WTC11 (cell line): ENCODE results near the gene GALNT7. TPM values are rescaled to one million over a fixed set of nuclear protein-coding genes. Genes with fewer than 3 reads are reported as not detected.

Source experiments
- ATAC-seq: fragments of 200-7000 bp; cut with Tn5 transposase; 2 replicates; pipeline ENCODE4 v1.10.0; 2021; ENCODE audit warnings: mild to moderate bottlenecking, moderate library complexity
- CTCF ChIA-PET: fragments of 300-600 bp; sonication (Branson Sonifier 250); formaldehyde crosslinking; loops from one replicate; lab custom pipeline; 2021; ENCODE audit warnings: antibody characterized with exemption; lab: Charles Lee
- POLR2A ChIA-PET: fragments of 350-600 bp; sonication (Branson Sonifier 250); formaldehyde crosslinking; loops from one replicate; lab custom pipeline; 2021; ENCODE audit warnings: antibody characterized with exemption; lab: Charles Lee
- DNase-seq: peaks from one replicate; pipeline ENCODE4 v3.0.0; 2021; ENCODE audit warnings: low spot score
- H3K27ac Mint-ChIP-seq: 2 replicates; pipeline ENCODE4 v1.8.0; 2021; ENCODE audit warnings: mixed read lengths
- H3K27me3 Mint-ChIP-seq: 2 replicates; pipeline ENCODE4 v1.8.0; 2021; ENCODE audit warnings: low read depth, mild to moderate bottlenecking, moderate library complexity, mixed read lengths
- H3K36me3 Mint-ChIP-seq: 2 replicates; pipeline ENCODE4 v1.8.0; 2021; ENCODE audit warnings: mixed read lengths
- H3K4me1 Mint-ChIP-seq: 2 replicates; pipeline ENCODE4 v1.8.0; 2022; ENCODE audit warnings: mixed read lengths
- H3K4me3 Mint-ChIP-seq: 2 replicates; pipeline ENCODE4 v1.8.0; 2021; ENCODE audit warnings: mild to moderate bottlenecking, moderate library complexity, mixed read lengths
- H3K9me3 Mint-ChIP-seq: 2 replicates; pipeline ENCODE4 v1.8.0; 2021; ENCODE audit warnings: mixed read lengths
- AFF4 ChIP-seq: sonication (generic); formaldehyde crosslinking; IDR thresholded peaks from 2 replicates; pipeline ENCODE4 v1.8.1; 2023; ENCODE audit warnings: mild to moderate bottlenecking, missing genetic modification reagents, borderline replicate concordance
- ATF2 ChIP-seq: sonication (generic); formaldehyde crosslinking; IDR thresholded peaks from 2 replicates; pipeline ENCODE4 v1.8.1; 2022; ENCODE audit warnings: low read depth, missing genetic modification reagents, borderline replicate concordance
- CDX4 ChIP-seq: fragments of 250-450 bp; sonication (Bioruptor Pico); IDR thresholded peaks from 2 replicates; pipeline ENCODE4 v1.9.0; 2021; ENCODE audit warnings: moderate library complexity, mild to moderate bottlenecking, inconsistent platforms, borderline replicate concordance
- E2F1 ChIP-seq: sonication (generic); formaldehyde crosslinking; IDR thresholded peaks from 2 replicates; pipeline ENCODE4 v1.8.0; 2022; ENCODE audit warnings: mild to moderate bottlenecking, missing genetic modification reagents
- ETV6 ChIP-seq: sonication (generic); formaldehyde crosslinking; IDR thresholded peaks from 2 replicates; pipeline ENCODE4 v1.8.1; 2022; ENCODE audit warnings: mild to moderate bottlenecking, missing genetic modification reagents
- FOXP4 ChIP-seq: sonication (generic); formaldehyde crosslinking; IDR thresholded peaks from 2 replicates; pipeline ENCODE4 v1.8.0; 2022; ENCODE audit warnings: mild to moderate bottlenecking, missing genetic modification reagents
- GTF2I ChIP-seq: fragments of 250-450 bp; sonication (Bioruptor Pico); conservative IDR thresholded peaks from 2 replicates; pipeline ENCODE4 v1.4.0; 2021; ENCODE audit warnings: mild to moderate bottlenecking
- HMGXB4 ChIP-seq: sonication (generic); formaldehyde crosslinking; IDR thresholded peaks from 2 replicates; pipeline ENCODE4 v1.8.1; 2023; ENCODE audit warnings: mild to moderate bottlenecking, moderate library complexity, missing genetic modification reagents
- IRF2 ChIP-seq: sonication (generic); formaldehyde crosslinking; IDR thresholded peaks from 2 replicates; pipeline ENCODE4 v1.8.0; 2022; ENCODE audit warnings: low read depth, missing genetic modification reagents, borderline replicate concordance
- JAZF1 ChIP-seq: fragments of 250-450 bp; sonication (Bioruptor Pico); IDR thresholded peaks from 2 replicates; pipeline ENCODE4 v1.9.0; 2021; ENCODE audit warnings: moderate library complexity, mild to moderate bottlenecking, inconsistent platforms
- MLX ChIP-seq: sonication (generic); formaldehyde crosslinking; IDR thresholded peaks from 2 replicates; pipeline ENCODE4 v1.8.1; 2023; ENCODE audit warnings: mild to moderate bottlenecking, missing genetic modification reagents, moderate library complexity
- MXD4 ChIP-seq: fragments of 250-450 bp; sonication (Bioruptor Pico); IDR thresholded peaks from 2 replicates; pipeline ENCODE4 v1.8.0; 2021; ENCODE audit warnings: mild to moderate bottlenecking, moderate library complexity, borderline replicate concordance
- NFE2L1 ChIP-seq: sonication (generic); formaldehyde crosslinking; IDR thresholded peaks from 2 replicates; pipeline ENCODE4 v1.8.1; 2023; ENCODE audit warnings: missing genetic modification reagents
- NR1H2 ChIP-seq: sonication (generic); formaldehyde crosslinking; IDR thresholded peaks from 2 replicates; pipeline ENCODE4 v1.9.0; 2021; ENCODE audit warnings: mild to moderate bottlenecking, moderate library complexity, missing genetic modification reagents
- OVOL2 ChIP-seq: fragments of 250-450 bp; sonication (Bioruptor Pico); IDR thresholded peaks from 2 replicates; pipeline ENCODE4 v1.9.0; 2021; ENCODE audit warnings: mild to moderate bottlenecking, borderline replicate concordance
- SMAD3 ChIP-seq: sonication (generic); formaldehyde crosslinking; IDR thresholded peaks from 2 replicates; pipeline ENCODE4 v1.8.0; 2022; ENCODE audit warnings: missing genetic modification reagents, mild to moderate bottlenecking, borderline replicate concordance
- TCF7 ChIP-seq: sonication (generic); formaldehyde crosslinking; IDR thresholded peaks from 2 replicates; pipeline ENCODE4 v1.8.0; 2022; ENCODE audit warnings: mild to moderate bottlenecking, low read depth, missing genetic modification reagents, moderate library complexity
- TP53 ChIP-seq: sonication (generic); formaldehyde crosslinking; IDR thresholded peaks from 2 replicates; pipeline ENCODE4 v1.8.1; 2023; ENCODE audit warnings: mild to moderate bottlenecking, missing genetic modification reagents
- ZNF232 ChIP-seq: sonication (generic); formaldehyde crosslinking; IDR thresholded peaks from 2 replicates; pipeline ENCODE4 v1.8.0; 2022; ENCODE audit warnings: mild to moderate bottlenecking, missing genetic modification reagents
- ZNF317 ChIP-seq: sonication (generic); formaldehyde crosslinking; IDR thresholded peaks from 2 replicates; pipeline ENCODE4 v1.8.1; 2023; ENCODE audit warnings: low read depth, mild to moderate bottlenecking, moderate library complexity, missing genetic modification reagents, borderline replicate concordance
- total RNA-seq: library from RNA; stranded (reverse); gene quantifications from 3 replicates; pipeline ENCODE4 v1.2.3, GENCODE V29; 2021

Gene GALNT7
- total RNA-seq, 1 experiment from 2014 or later, result 86.9 TPM

GRCh38 chr4:173176010-173176409 lies 7.4 kb downstream of the GALNT7 start:
- 0 out of 2 replicates have a peak, but pooled peaks have one; percentile 10 for ATAC-seq
- Mint-ChIP-seq H3K27me3 (no peaks in the 10 kb centered on the region), H3K4me3 (no peak overlapping the region), H3K27ac (0 out of 2 replicates have a peak overlapping the region, but pooled peaks have one; percentile 51), H3K4me1 (peaks cover 77% of the 10 kb centered on the region), H3K9me3 (no peaks in the 10 kb centered on the region), H3K36me3 (no peaks in the 10 kb centered on the region)
- TF ChIP-seq HMGXB4 (CRISPR knock-in tag) (no peak), OVOL2 (CRISPR knock-in tag) (no peak), ETV6 (CRISPR knock-in tag) (no peak), GTF2I (CRISPR knock-in tag) (peak; percentile 50; the same call in 1 of the 2 replicates)
- ChIA-PET CTCF (interaction anchor here (1.4 to 3.8 kb wide), 3 partner anchors 86 to 162 kb away, joined by 3 to 15 read pairs (median 12); no protein-coding TSS in a partner anchor), POLR2A (no interaction called here)
- DNase-seq, result no peak

GRCh38 chr4:173177232-173177631 lies 8.6 kb downstream of the GALNT7 start:
- ChIA-PET CTCF (interaction anchor here (0.5 to 3.8 kb wide), 5 partner anchors 21 to 164 kb away, joined by 3 to 15 read pairs (median 4); no protein-coding TSS in a partner anchor), POLR2A (no interaction called here)
- no peaks in the 10 kb centered on the region for H3K36me3 Mint-ChIP-seq
- peak overlapping the region; percentile 35; the same call in 1 of the 2 replicates for H3K27ac Mint-ChIP-seq
- H3K4me3 Mint-ChIP-seq, result peak overlapping the region; percentile 4; the same call in 1 of the 2 replicates
- no peak for TF ChIP-seq NR1H2
- TF ChIP-seq AFF4, result no peak
- no peak for TF ChIP-seq JAZF1 (CRISPR knock-in tag)
- no peak for TF ChIP-seq GTF2I (CRISPR knock-in tag)
- no peak for TF ChIP-seq TP53 (CRISPR knock-in tag)
- no peak for TF ChIP-seq ZNF232 (CRISPR knock-in tag)
- no peak for TF ChIP-seq SMAD3 (CRISPR knock-in tag)
- TF ChIP-seq MXD4 (CRISPR knock-in tag), result no peak
- no peak for TF ChIP-seq NFE2L1 (CRISPR knock-in tag)
- no peak for TF ChIP-seq MLX (CRISPR knock-in tag)
- no peak for TF ChIP-seq ZNF317 (CRISPR knock-in tag)
- no peak for TF ChIP-seq TCF7 (CRISPR knock-in tag)
- TF ChIP-seq CDX4 (CRISPR knock-in tag), result no peak
- no peak for TF ChIP-seq ATF2
- no peak for TF ChIP-seq E2F1
- no peak for TF ChIP-seq ETV6 (CRISPR knock-in tag)
- TF ChIP-seq IRF2 (CRISPR knock-in tag), result no peak
- no peak for TF ChIP-seq FOXP4 (CRISPR knock-in tag)
- TF ChIP-seq HMGXB4 (CRISPR knock-in tag), result no peak
- peak; percentile 49 for ATAC-seq
- H3K4me1 Mint-ChIP-seq, result peaks cover 65% of the 10 kb centered on the region
- H3K27me3 Mint-ChIP-seq, result no peaks in the 10 kb centered on the region
- DNase-seq, result no peak
- H3K9me3 Mint-ChIP-seq, result no peaks in the 10 kb centered on the region
